Upper lobe of left lung (tissue), 6 donors: ENCODE data around the gene FSTL5. TPM values are rescaled to one million over a fixed set of nuclear protein-coding genes. Genes with fewer than 3 reads are reported as not detected.

Experiments
- ATAC-seq, 2 donors: fragments of 200-7000 bp; cut with Tn5 transposase; one replicate each; pipeline ENCODE4 v1.9.1; 2022; ENCODE audit warnings: mild to moderate bottlenecking in 2 of 2, moderate library complexity in 2 of 2; ENCODE audit not compliant: low FRiP score in 2 of 2
- DNase-seq, 2 donors: peaks; one replicate each; pipeline ENCODE4 v3.0.0-alpha.2; 2019 to 2020
- H3K27ac ChIP-seq, 4 donors: fragments of 200-600 bp; sonication (generic); one replicate each; pipeline ENCODE4 v1.5.1; 2016 to 2019
- H3K27me3 ChIP-seq, 4 donors: fragments of 200-600 bp; sonication (generic); one replicate each; pipeline ENCODE4 v1.5.1; 2017 to 2019
- H3K36me3 ChIP-seq, 4 donors: fragments of 200-600 bp; sonication (generic); one replicate each; pipeline ENCODE4 v1.5.1; 2016 to 2019
- H3K4me1 ChIP-seq, 4 donors: fragments of 200-600 bp; sonication (generic); one replicate each; pipeline ENCODE4 v1.5.1; 2018 to 2019
- H3K4me3 ChIP-seq, 4 donors: fragments of 200-600 bp; sonication (generic); one replicate each; pipeline ENCODE4 v1.5.1; 2017 to 2019; ENCODE audit warnings: mild to moderate bottlenecking in 2 of 4, moderate library complexity in 1 of 4
- H3K9me3 ChIP-seq, 4 donors: fragments of 200-600 bp; sonication (generic); one replicate each; pipeline ENCODE4 v1.5.1; 2018 to 2019
- CTCF ChIP-seq, 6 experiments: fragments of 450-650 bp in 4 of 6; fragments of 200-600 bp in 2 of 6; sonication (generic) in 2 of 6; IDR thresholded peaks; one replicate each; pipeline ENCODE4 v1.5.1; 2016 to 2019; ENCODE audit warnings: antibody characterized with exemption in 6 of 6
- EP300 ChIP-seq, 4 donors: sonication (generic); formaldehyde crosslinking; IDR thresholded peaks; one replicate each; pipeline ENCODE4 v1.5.1; 2017; ENCODE audit warnings: antibody characterized with exemption in 4 of 4, control low read depth in 2 of 4
- POLR2A ChIP-seq, 4 donors: fragments of 450-650 bp; IDR thresholded peaks; one replicate each; pipeline ENCODE4 v1.5.1; 2016 to 2017; ENCODE audit warnings: antibody characterized with exemption in 4 of 4, mild to moderate bottlenecking in 2 of 4
- POLR2AphosphoS5 ChIP-seq, 2 donors: sonication (generic); formaldehyde crosslinking; IDR thresholded peaks; one replicate each; pipeline ENCODE4 v1.5.1; 2017; ENCODE audit warnings: antibody characterized with exemption in 2 of 2
- WGBS, 2 donors: methylation state at CpG; one replicate each; pipeline ENCODE4 v1.1.5; 2017 to 2018; 5-methylcytosine and 5-hydroxymethylcytosine counted together
- total RNA-seq, 6 donors: library from RNA; depleted of rRNA in 4 of 6; stranded (reverse); fragments of >200 nt in 4 of 6; gene quantifications; one replicate each; pipeline versions ENCODE4 v1.1.0 to v1.2.1, GENCODE V29; 2016 to 2021
- donor health status: DM: no; HTN: no; CAD: no; lungs with moderate emphysema.
- donor health status: DM: no; HTN: yes; CAD: no; lungs with severe emphysema.

The FSTL5 gene
- total RNA-seq, 6 donors from 2014 or later: not detected

- no peak overlapping the region for H3K27ac ChIP-seq
- H3K36me3 ChIP-seq: no peaks in the 10 kb centered on the region
- H3K4me3 ChIP-seq: no peak overlapping the region
- no peaks in the 10 kb centered on the region for H3K27me3 ChIP-seq
- no peaks in the 10 kb centered on the region for H3K9me3 ChIP-seq
- 72 to 75% methylated on average over 2 of the region's 2 CpGs for WGBS, 2 donors
- DNase-seq: no peak
- no peaks in the 10 kb centered on the region for H3K4me1 ChIP-seq
- ATAC-seq: no peak
- TF ChIP-seq POLR2AphosphoS5 (IDR thresholded peaks at IDR 0.05): no peak
- no peak for TF ChIP-seq CTCF (IDR thresholded peaks at IDR 0.05)
- no peak for TF ChIP-seq EP300 (IDR thresholded peaks at IDR 0.05)
Measured at GRCh38 chr4:162149644-162150043, 14.2 kb downstream of the FSTL5 start.

GRCh38 chr4:162140051-162140683 is 23.6 kb downstream of the FSTL5 start:
- no peak for ATAC-seq

GRCh38 chr4:162139412-162139811 is 24.4 kb downstream of the FSTL5 start:
- no peak for ATAC-seq
- H3K36me3 ChIP-seq: no peaks in the 10 kb centered on the region
- no peaks in the 10 kb centered on the region for H3K9me3 ChIP-seq
- no peak for DNase-seq
- H3K4me3 ChIP-seq: no peak overlapping the region
- H3K27ac ChIP-seq: no peak overlapping the region
- 83 to 85% methylated on average over 2 of the region's 2 CpGs for WGBS, 2 donors
- H3K4me1 ChIP-seq: no peaks in the 10 kb centered on the region
- TF ChIP-seq CTCF (IDR thresholded peaks at IDR 0.05) (no peak), EP300 (IDR thresholded peaks at IDR 0.05) (no peak), POLR2AphosphoS5 (IDR thresholded peaks at IDR 0.05) (no peak), POLR2A (IDR thresholded peaks at IDR 0.05) (no peak)
- H3K27me3 ChIP-seq: no peaks in the 10 kb centered on the region

More at GRCh38 chr4:162140051-162140683, 23.6 kb downstream of the FSTL5 start:
- Histone ChIP-seq H3K9me3 (no peaks in the 10 kb centered on the region), H3K27ac (no peak overlapping the region), H3K27me3 (no peaks in the 10 kb centered on the region), H3K4me1 (no peaks in the 10 kb centered on the region), H3K4me3 (no peak overlapping the region), H3K36me3 (no peaks in the 10 kb centered on the region)
- TF ChIP-seq POLR2AphosphoS5 (IDR thresholded peaks at IDR 0.05) (no peak), POLR2A (IDR thresholded peaks at IDR 0.05) (no peak)
- no peak for DNase-seq

- ATAC-seq (no peak), DNase-seq (no peak)
- Histone ChIP-seq H3K9me3 (no peaks in the 10 kb centered on the region), H3K27ac (no peak overlapping the region), H3K36me3 (no peaks in the 10 kb centered on the region), H3K27me3 (no peaks in the 10 kb centered on the region), H3K4me3 (no peak overlapping the region), H3K4me1 (no peaks in the 10 kb centered on the region)
- TF ChIP-seq POLR2A (IDR thresholded peaks at IDR 0.05): no peak
- no peak for TF ChIP-seq POLR2AphosphoS5 (IDR thresholded peaks at IDR 0.05)
- TF ChIP-seq CTCF (IDR thresholded peaks at IDR 0.05): no peak
- TF ChIP-seq EP300 (IDR thresholded peaks at IDR 0.05): no peak
- 47 to 51% methylated on average over 2 of the region's 2 CpGs for WGBS, 2 donors
Measured at GRCh38 chr4:162131256-162131655, 32.5 kb downstream of the FSTL5 start.

GRCh38 chr4:162126729-162127128 is 37.1 kb downstream of the FSTL5 start:
- WGBS, 2 donors: 71 to 73% methylated on average over 3 of the region's 3 CpGs
- no peak for DNase-seq
- no peak for ATAC-seq
- TF ChIP-seq CTCF (IDR thresholded peaks at IDR 0.05) (no peak), POLR2AphosphoS5 (IDR thresholded peaks at IDR 0.05) (no peak), EP300 (IDR thresholded peaks at IDR 0.05) (no peak), POLR2A (IDR thresholded peaks at IDR 0.05) (no peak)
- Histone ChIP-seq H3K27me3 (no peaks in the 10 kb centered on the region), H3K36me3 (no peaks in the 10 kb centered on the region), H3K27ac (no peak overlapping the region), H3K4me1 (no peaks in the 10 kb centered on the region), H3K9me3 (no peaks in the 10 kb centered on the region), H3K4me3 (no peak overlapping the region)
